GM21526 (cell line): ENCODE results near the gene JAG1.
"Not testable (repeated sequence)": the region's sequence is repeated elsewhere in the genome, so short reads cannot be mapped to it uniquely, and the experiment has no call there.

ENCODE experiments used
- ATAC-seq: cut with Tn5 transposase; IDR thresholded peaks from one replicate; pipeline ENCODE4 v1.9.1; 2021; ENCODE audit warnings: moderate library complexity; ENCODE audit not compliant: unreplicated experiment, low FRiP score

Gene JAG1

GRCh38 chr20:10591946-10592521, 81.8 kb downstream of the JAG1 start:
- no peak for ATAC-seq

GRCh38 chr20:10590950-10591671, 82.7 kb downstream of the JAG1 start:
- ATAC-seq, result no peak

- not testable (repeated sequence) for ATAC-seq
Measured at GRCh38 chr20:10590446-10590845, 83.4 kb downstream of the JAG1 start.
